Stimulated activated CD4-positive, alpha-beta T cell treated with anti-CD3 and anti-CD28 coated beads, TNF-alpha, amount 100 ng/mL, for 48 hours (primary cell): Measurements from ENCODE around the gene ITGA6.
A peak's percentile ranks its signal among the peaks of the same experiment; 100 is the strongest.

Experiments
- DNase-seq, 3 donors: peaks; one replicate each; pipeline ENCODE4 v3.0.0-alpha.2; 2020; ENCODE audit warnings: low read depth in 3 of 3

Gene ITGA6

DNA sequence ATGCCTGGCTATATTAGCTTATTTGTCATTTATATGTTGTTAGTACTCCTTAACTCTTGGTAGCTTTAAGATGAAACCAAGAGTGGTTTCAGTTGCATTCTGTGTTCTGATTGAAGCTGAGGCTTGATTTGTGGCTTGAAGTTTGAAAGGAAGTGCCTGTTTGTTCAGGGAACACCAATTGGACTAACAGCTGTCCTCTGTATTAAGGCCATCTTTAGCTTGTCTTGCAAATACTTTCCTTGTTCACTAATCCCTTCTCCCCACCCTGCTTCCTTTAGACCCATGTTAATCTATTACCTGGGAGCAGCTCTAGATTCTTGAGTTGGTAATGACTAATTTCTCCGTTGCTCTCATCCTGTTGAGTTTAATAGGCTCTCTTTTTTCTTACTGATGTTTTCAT, 13.4 kb downstream of the ITGA6 start:
- DNase-seq, result no peak

DNA sequence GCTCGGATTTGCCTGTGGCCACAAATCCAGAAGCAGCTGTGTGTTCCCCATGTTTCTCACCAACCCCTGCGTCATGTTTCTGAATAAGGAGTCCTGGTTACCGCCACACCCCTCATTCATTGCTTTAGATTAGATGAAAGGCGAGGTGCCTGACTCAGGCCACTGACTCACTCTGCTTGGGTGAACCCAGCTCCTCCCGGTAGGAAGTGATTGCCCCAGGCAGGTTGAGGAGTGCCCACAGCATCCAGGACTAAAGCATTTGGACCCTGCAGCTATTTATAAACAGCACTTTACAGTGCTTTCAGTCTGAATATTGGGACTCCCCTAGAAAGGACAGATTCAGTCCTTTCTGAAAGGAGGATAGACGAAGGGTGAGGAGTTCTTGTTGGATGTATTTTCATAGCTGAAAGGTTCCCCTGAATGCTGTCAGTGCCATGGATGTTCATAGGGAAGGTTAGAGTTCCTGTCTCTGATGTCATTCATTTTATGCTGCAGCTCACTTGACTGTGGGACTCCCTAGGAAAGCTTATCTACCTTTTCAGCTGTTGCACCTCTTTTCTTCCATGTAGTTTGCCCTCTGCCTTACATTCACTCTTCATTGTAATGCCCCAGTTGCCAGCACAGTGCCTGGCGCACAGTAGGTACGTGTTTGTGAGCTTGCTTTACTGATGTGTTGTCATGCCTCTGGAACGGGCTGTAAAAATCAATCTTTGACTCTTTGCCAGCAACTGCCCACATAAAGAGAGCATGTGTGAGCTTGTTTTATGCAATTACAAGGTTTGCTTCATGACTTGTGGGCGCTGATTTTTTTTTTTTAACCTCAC, 14.9 kb downstream of the ITGA6 start:
- peak in 2 of 3 donors; percentile 49 to 60 for DNase-seq

GRCh38 chr2:172445851-172446250, 18.5 kb downstream of the ITGA6 start:
- DNase-seq, result no peak

- DNase-seq, result no peak
Observed at GRCh38 chr2:172446474-172447063, 19.2 kb downstream of the ITGA6 start.

DNA sequence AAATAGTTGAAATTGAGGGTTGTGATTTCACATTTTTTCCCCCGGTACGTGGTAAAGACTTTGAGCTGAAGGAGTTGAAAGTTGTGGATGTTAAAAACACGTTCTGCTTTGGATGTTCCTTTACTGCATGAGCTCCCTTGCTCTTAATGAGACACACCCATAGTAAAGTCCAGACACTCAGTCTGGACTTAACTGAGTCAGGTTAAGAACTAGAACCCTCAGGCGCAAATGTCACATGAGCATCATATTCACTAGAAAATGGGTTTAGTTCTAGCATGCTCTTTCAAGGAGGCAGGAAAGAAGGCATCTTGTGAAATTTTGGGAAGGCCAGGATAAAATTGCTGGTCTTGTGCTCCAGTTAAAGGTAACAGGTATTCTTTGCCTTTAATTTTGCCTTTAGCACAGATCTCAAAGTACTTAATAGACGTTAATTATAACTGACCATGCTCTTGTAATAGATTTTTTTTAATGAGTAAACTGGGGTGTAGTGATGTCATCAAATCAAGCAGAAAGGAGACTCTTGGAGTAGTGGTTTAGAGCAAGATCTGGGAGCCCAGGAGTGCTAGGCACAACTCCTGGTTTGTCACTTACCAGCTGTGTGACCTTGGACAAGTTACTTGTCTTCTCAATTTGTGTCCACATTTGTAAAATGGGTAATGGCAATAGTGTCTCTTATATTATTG, 20.6 kb downstream of the ITGA6 start:
- DNase-seq, result no peak

- no peak for DNase-seq
Observed at GRCh38 chr2:172448544-172449267, 21.3 kb downstream of the ITGA6 start.

- DNase-seq, result no peak
Observed at GRCh38 chr2:172449911-172450550, 22.6 kb downstream of the ITGA6 start.

- no peak for DNase-seq
Observed at GRCh38 chr2:172451923-172452322, 24.5 kb downstream of the ITGA6 start.

DNA sequence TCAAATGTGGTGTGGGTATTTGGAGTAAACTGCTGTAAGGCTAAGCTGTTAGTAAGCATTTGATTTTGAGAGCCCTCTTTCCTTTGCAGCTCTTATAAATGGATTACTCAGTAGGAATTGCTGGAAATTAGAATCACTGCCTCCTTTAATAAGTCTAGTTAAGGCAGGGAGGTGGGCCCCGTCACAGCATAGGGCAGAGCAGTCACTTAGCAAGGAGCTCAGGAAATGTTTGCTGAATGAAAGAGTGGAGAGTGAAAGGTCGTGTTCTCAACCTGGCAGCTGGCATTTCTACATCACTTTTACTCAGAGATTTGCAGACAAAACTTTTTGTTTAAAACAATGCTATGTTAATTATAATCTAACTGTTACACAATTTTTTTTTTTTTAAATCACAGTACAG, 25.5 kb downstream of the ITGA6 start:
- DNase-seq, result no peak

DNA sequence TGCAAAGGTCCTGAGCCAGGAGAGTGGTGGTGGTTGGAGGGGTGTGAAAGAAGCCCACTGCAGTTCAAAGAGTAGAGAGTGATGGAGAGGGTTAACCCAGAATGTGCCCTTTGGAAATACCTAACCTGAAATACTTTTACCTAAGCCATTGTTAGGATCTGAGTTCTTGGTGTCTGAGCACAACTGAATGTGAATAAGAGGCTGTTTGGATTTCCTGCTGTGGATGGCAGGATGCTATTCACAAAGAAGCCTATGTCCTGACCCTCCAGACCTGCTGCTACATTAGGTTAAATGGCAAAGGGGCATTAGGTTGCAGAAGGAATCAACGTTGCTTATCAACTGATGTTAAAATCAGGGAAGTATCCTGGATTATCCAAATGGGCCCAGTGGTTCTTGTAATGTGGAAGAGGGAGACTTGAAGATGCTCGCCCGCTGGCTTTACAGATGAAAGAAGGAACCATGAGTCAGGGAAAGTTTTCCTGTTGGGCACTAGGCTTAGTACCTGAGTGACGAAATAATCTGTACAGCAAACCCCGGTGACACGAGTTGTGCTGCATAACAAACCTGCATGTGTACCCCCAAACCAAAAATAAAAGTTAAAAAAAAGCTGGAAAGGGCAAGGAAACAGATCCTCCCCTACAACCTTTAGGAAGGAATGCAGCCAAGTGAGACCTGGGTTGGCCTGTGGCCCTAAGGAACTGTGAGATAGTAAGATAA, 27.2 kb downstream of the ITGA6 start:
- DNase-seq, result no peak

DNA sequence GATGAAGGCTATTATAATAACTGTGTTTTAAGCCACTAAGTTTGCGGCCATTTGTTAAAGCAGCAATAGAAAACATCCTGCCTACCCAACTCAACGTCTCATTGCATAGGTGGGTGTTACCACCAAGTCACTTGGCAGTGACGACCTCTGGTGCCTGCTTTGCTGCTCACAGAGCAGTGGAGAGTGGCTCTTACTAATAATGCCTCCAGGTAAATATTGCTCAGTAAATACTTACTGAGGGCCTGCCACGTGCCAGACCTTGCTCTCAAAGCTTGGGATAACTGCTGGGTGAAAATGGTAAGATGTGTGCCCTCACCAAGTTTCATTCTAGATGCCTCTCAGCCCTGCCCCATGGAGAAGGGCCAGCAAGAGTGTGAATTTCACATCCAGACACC, 27.7 kb downstream of the ITGA6 start:
- DNase-seq, result no peak

DNA sequence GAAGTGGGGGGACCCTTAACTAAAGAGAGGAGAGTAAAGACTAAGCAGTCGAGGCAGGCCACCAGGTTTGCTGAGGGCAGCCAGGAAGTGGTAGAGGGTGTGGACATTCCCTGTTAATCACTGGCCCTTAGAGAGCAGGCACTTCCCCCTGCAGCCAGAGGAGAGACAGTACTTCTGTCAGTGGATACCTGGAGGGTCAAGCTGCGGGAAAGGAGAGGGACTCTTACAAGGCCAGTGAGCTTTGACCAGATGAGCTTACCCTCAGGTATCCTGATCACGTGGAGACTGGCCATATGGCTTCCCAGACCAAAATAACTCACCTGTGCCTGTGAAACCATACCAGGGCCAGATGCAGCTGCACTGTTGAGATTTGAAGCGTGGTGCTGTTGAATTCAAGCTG, 28.6 kb downstream of the ITGA6 start:
- no peak for DNase-seq

GRCh38 chr2:172457536-172457935, 30.1 kb downstream of the ITGA6 start:
- DNase-seq, result no peak

GRCh38 chr2:172458561-172459124, 31.3 kb downstream of the ITGA6 start:
- no peak for DNase-seq

DNA sequence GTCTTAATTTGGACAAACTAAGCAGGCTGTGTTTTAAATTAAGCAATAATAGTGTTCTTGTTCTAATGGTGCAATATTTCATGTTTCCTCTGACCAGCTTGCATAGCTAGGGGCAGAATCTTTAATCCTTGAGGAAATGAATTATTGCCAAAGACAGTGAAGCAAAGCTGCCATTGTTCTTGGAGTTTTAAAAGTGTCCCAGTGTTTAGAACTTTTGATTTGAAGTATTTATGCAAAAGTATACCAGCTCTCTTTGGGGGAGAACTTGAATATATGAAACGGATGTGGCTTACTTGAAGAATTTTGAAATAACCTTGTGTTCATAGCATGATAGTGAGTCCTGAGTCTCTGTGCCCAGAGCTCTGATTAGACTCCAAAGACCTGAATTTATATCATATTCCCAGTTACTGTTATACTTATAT, 33.4 kb downstream of the ITGA6 start:
- no peak for DNase-seq

DNA sequence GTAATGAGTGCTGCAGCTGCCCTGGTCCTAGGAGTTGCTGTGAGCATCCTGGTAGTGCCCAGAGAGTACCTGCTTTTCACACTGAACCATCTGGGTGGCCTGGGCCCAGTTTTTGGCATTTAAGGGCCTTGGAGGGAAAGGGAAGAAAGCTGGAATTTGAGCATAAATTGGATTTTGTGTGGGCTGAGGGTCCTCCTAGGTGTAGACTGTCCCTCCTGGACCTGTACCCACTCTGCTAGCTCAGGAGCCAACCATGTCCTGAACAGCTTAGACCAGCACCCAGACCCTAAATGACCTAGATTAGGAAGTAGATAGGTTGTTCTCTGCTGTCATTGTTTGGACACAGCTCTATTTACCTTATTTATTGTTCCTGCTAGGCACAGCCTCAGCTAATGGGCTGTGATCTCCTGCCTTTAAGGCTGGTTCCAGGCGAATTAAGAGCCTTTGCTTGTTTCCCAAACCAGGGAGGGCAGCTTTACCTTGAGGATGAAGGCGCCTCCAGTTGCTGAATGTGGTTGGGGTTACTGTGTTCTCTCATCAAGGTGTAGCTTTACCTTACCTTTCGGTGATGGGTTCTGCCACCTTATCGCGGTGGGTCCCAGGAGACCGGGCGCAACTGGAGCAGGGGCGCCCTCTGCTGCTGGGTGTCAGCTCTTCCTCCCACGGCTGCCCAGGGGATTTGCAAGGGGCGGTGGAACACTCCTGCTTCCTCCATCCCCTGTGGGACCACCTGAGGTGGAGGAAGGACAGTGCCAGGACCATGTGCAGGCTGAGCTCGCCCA, 34.4 kb downstream of the ITGA6 start:
- DNase-seq, result peak in 2 of 3 donors; percentile 43 to 73

- no peak for DNase-seq
Observed at GRCh38 chr2:172462373-172462848, 35.0 kb downstream of the ITGA6 start.

DNA sequence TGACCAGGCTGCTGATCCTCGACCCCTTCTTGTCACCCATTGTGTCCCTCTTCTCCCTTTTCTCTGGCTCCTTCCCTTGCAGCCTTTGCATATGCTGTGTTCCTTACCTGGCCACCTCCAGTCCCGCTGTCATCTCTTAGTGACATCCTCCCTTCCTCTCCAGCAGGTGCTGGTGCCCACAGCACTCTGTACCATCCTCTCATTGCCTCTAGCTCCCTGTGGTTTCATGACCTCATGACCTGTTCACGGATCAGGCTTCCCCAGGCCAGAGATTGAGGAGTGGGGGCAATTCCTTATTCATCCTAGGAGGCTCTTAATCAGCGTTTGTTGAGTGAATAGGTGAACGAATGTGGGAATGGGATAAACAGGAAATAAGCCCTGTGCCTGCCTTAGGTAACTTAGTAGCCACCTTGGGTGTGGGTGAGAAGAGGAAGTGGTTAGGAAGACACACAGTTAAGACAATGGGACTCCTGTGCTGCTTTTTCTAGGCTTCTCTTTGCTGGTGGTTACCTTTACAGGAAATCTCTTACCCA, 35.5 kb downstream of the ITGA6 start:
- DNase-seq, result no peak

- no peak for DNase-seq
Observed at GRCh38 chr2:172464400-172465129, 37.2 kb downstream of the ITGA6 start.
